Central memory CD4-positive, alpha-beta T cell (primary cell): ENCODE results near the gene CDHR3.
"Not testable (repeated sequence)": the region's sequence is repeated elsewhere in the genome, so short reads cannot be mapped to it uniquely, and the experiment has no call there.

Experiments
- DNase-seq: peaks from one replicate; pipeline ENCODE4 v3.0.0; 2022

Gene CDHR3

DNA sequence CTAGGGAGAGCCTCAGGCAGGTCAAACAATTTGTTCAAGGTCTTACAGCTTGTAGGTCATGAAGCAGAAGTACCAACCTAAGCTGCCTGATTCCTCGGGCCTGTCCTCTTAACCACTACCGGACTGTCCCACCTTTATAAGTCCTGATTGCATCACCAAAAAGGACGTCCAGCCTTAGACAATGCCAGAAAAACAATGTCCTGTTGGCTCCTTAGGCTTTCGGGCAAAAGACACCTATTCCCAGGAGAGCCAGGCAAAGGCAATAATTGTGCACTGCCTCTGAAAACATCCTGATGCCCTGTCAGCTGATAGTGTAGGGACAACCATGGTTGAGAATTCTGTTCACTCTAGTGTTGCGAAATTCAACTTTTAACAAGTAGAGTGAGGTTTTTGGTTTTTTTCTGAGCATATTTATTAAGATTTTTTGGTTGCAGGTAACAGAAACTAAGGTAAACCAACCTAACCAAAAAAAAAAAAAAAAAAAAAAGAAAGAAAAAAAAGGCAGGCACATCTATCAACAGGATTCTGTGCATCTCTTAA is 40.5 kb downstream of the CDHR3 start:
- no peak for DNase-seq

DNA sequence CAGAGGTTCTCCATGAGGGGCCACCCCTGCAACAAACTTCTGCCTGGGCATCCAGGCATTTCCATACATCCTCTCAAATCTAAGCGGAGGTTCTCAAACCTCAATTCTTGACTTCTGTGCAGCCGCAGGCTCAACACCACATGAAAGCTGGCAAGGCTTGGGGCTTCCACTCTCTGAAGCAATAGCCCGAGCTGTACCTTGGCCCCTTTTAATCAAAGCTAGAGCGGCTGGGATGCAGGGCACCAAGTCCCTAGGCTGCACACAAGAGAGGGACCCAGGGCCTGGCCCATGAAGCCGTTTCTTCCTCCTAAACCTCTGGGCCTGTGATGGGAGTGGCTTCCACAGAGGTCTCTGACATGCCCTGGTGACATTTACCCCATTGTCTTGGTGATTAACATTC is 43.8 kb downstream of the CDHR3 start:
- no peak for DNase-seq

GRCh38 chr7:106007796-106008195 is 44.7 kb downstream of the CDHR3 start:
- DNase-seq = not testable (repeated sequence)

GRCh38 chr7:106009503-106010226 is 46.6 kb downstream of the CDHR3 start:
- DNase-seq = peak; percentile 75

DNA sequence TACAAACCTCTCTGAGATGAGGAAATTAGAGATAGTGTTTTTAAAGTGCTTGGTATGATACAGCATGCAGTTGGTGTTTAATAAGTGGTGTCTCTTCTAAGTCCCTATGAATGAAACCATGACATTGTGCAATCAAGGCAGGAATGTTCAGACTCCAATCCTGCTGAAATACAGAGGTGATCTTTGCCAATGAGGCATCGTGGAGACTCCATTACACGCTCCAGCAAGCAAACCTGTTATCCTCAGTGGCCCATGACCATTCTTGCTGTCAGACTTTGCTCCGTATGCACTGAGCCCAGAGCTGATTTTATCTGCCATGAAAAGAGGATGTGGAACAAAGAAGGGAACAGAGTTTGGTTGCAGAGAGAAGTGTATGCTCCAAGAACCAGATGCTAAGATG is 47.3 kb downstream of the CDHR3 start:
- DNase-seq = no peak

GRCh38 chr7:106010866-106011265 is 47.8 kb downstream of the CDHR3 start:
- no peak for DNase-seq

GRCh38 chr7:106012184-106012583 is 49.1 kb downstream of the CDHR3 start:
- no peak for DNase-seq

GRCh38 chr7:106012935-106013439 is 49.9 kb downstream of the CDHR3 start:
- DNase-seq = no peak

GRCh38 chr7:106015381-106016218 is 52.5 kb downstream of the CDHR3 start:
- no peak for DNase-seq

- DNase-seq = no peak
These were observed 53.3 kb downstream of the CDHR3 start for GRCh38 chr7:106016331-106016730.

DNA sequence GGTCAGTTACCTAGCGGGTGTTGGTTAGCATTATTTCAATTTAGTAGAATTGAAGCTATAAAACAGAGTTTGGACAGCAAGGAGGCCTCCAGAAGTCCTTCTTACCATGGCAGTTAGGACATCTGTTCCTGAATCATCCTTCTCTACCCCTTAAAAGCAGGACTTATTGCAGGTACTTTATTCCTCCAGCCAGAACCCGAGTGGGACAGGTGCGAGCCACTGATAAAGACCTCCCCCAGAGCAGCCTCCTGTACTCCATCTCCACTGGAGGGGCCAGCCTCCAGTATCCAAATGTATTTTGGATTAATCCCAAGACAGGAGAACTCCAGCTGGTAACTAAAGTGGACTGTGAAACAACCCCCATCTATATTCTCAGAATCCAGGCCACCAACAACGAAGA is 54.6 kb downstream of the CDHR3 start:
- DNase-seq = no peak

GRCh38 chr7:106018566-106019469 is 55.8 kb downstream of the CDHR3 start:
- no peak for DNase-seq

DNA sequence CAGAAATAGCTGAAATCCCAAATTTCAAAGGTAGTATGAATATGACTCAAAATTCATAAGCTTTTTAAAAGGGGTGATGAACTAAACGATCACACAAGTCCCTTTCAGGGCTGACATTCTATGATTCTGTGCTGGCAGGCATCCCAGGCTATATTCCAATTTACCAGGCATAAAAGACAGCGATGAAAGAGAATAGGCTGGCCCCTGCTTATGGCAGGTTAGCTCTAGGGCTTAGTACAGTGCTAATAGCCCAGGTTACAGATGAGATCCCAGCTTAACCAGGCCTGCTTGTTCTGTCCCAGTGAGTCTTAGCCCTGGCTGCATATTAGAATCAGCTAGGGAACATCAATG is 56.4 kb downstream of the CDHR3 start:
- DNase-seq = no peak

- DNase-seq = no peak
These were observed 58.3 kb downstream of the CDHR3 start for GRCh38 chr7:106021151-106022067.

DNA sequence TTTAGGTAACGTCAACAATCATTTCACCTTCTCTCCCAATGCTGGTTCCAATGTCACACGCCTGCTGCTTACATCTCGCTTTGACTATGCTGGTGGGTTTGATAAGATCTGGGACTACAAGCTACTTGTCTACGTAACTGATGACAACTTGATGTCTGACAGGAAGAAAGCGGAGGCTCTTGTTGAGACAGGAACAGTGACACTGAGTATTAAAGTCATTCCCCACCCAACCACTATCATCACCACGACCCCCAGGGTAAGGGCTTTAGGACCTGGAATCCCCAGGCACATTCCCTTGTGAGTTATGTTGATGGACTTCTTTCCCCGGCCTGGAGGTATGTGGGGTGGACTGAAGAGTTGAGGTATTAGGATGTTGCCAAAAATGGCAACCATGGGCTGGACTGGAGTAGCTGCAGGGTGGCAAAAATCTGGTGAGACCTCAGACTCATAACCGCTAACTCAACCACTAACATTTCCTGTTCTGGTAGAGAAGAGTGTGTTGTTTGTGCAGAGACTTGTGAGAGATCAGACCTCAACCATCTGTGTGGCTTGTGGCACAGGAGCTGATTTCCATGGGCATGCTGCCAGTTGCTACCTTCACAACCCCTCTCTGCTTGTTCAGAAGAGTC is 59.2 kb downstream of the CDHR3 start:
- peak; percentile 92 for DNase-seq

DNA sequence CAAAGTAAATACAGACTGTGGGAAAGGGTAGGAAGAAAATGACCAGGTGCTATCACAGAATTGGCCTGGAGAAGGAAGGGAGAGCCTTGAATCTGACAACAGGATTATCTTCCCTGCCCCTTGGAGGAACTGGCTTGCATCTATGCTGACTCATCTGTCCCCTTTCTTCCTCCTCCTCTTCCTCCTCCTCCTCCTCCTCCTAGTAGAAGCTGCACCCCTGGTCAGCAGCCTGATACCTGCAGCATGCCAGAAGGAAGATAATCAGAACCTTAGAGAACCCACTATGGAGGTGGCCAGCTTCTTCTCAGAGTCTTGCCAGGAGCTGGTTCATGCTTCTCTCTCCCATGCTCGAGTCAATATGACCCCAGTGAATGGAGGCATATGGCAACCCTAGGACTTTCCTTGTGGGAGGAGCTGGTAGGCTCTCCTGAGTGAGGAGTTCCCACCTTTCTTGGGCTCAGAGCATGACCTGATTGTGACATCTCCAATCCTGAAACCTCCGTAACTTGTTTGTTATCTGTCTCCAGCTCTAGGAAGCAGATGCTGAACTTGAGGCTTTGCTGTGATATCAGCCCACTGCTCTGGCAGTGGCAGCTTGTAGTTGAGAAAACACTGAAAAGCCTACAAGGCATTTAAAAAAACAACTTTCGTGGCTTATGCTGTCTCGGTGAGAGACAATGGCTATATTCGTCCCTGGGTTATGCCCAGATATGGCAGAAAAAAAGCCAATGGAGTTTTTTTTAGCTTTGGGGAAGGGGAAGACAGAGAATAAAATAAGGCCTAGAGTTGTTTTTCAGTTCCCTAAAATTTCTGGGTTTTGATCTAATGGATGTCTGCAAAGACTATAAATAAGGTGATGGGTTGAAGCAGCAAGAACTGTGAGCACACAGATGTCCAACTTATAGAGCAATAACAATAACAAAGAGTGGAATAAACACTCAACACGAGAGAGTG is 60.6 kb downstream of the CDHR3 start:
- DNase-seq = no peak

- DNase-seq = no peak
These were observed 63.0 kb downstream of the CDHR3 start for GRCh38 chr7:106026101-106026500.

- DNase-seq = no peak
These were observed 66.4 kb downstream of the CDHR3 start for GRCh38 chr7:106029451-106029850.

GRCh38 chr7:106029941-106030340 is 66.9 kb downstream of the CDHR3 start:
- DNase-seq = no peak
